ENCODE results near the gene ZP1. TPM values are rescaled to one million over a fixed set of nuclear protein-coding genes. Genes with fewer than 3 reads are reported as not detected.

The ZP1 gene
- total and polyA plus RNA-seq, 2 of the 8 experiments (the other 6 are each of a cell fraction or from before 2014, with no cell fraction given): not detected

- peak overlapping the region; percentile 37 for H3K56ac ChIP-seq (replicated peaks; ENCODE audit: insufficient read length, low read depth, low read length)
- H3K27ac ChIP-seq (ENCODE audit: low read depth, low read length): no peak overlapping the region
- H4K8ac ChIP-seq (ENCODE audit: extremely low read depth, insufficient read depth, low read length): peak overlapping the region; percentile 53; the same call in 1 of the 2 replicates
- H3K9me3 ChIP-seq (ENCODE audit: insufficient read depth in 2 of 2, low read depth in 1 of 2, low read length in 1 of 2): no peaks in the 10 kb centered on the region
- CTCF ChIA-PET (ENCODE audit: partially characterized antibody): interaction anchor here (0.6 to 9.1 kb wide), 9 partner anchors 8 to 681 kb away, joined by 3 to 78 read pairs (median 3); no protein-coding TSS in a partner anchor
- 27% methylated on average over 23 of the region's 23 CpGs; no CpG with 5 or more reads in 1 of the 2 experiments for WGBS, 2 experiments (ENCODE audit: extremely low coverage in 1 of 2, insufficient coverage in 1 of 2, insufficient read length in 1 of 2, insufficient replicate concordance in 2 of 2, low coverage in 1 of 2, low lambda C conversion rate in 2 of 2, missing lambda C conversion rate in 1 of 2)
- peaks cover 0 to 21% (median 7%) of the 10 kb centered on the region in 4 experiments; a peak in 6 of 7 replicates for H3K4me1 ChIP-seq (replicated peaks in 1 of 4; ENCODE audit: control insufficient read depth in 3 of 4, insufficient read depth in 4 of 4, low read length in 3 of 4)
- H3K14ac ChIP-seq (ENCODE audit: insufficient read length): no peak overlapping the region
- H2BK5ac ChIP-seq (ENCODE audit: low read depth, low read length): no peak overlapping the region
- no peaks in the 10 kb centered on the region for H3K27me3 ChIP-seq (replicated peaks in 1 of 4; ENCODE audit: control insufficient read depth in 3 of 4, extremely low read depth in 1 of 4, insufficient read depth in 3 of 4, low read length in 3 of 4)
- no peak for FAIRE-seq
- POLR2A ChIA-PET (ENCODE audit: partially characterized antibody): interaction anchor here (0.7 to 7.3 kb wide), 6 partner anchors 11 to 107 kb away, joined by 3 to 54 read pairs (median 3); partner anchors contain the start of gene PTGDR2
- H3K4me3 ChIP-seq (ENCODE audit: extremely low read depth in 1 of 4, insufficient read depth in 2 of 4, low read depth in 3 of 4, low read length in 4 of 4): peak overlapping the region; percentile 79 to 92 (median 86)
- no peak overlapping the region for H2AFZ ChIP-seq (ENCODE audit: low read length)
- no peak overlapping the region for H3K18ac ChIP-seq (ENCODE audit: extremely low read depth, low read length)
- peak overlapping the region; percentile 89 to 99 for H3K4me2 ChIP-seq (ENCODE audit: insufficient read depth in 1 of 2, low read depth in 2 of 2, low read length in 2 of 2)
- peaks cover 2 to 4% of the 10 kb centered on the region in 2 experiments for H4K20me1 ChIP-seq (replicated peaks in 1 of 2; ENCODE audit: control insufficient read depth in 1 of 2, insufficient read depth in 2 of 2, low read length in 2 of 2)
- H2BK15ac ChIP-seq (ENCODE audit: low read length): no peak overlapping the region
- no peak overlapping the region for H2BK12ac ChIP-seq (ENCODE audit: low read depth, low read length)
- H4K5ac ChIP-seq (ENCODE audit: insufficient read length, low read depth, low read length): peak overlapping the region; percentile 32
- peaks cover 11% of the 10 kb centered on the region; the same call in 1 of the 2 replicates for H3K23me2 ChIP-seq (ENCODE audit: low read depth, low read length)
- no peak for DNase-seq (ENCODE audit: low read depth in 1 of 2, low spot score in 2 of 2)
- no peak overlapping the region for H3K23ac ChIP-seq (ENCODE audit: insufficient read length)
- no peak overlapping the region for H2BK20ac ChIP-seq (ENCODE audit: low read length)
- H2AK5ac ChIP-seq (ENCODE audit: low read depth, low read length): no peak overlapping the region
- no peak overlapping the region for H2BK120ac ChIP-seq (replicated peaks; ENCODE audit: low read depth, low read length)
- peaks cover 19 to 41% of the 10 kb centered on the region in 2 experiments for H3K79me2 ChIP-seq (ENCODE audit: control insufficient read depth in 1 of 2, insufficient read depth in 2 of 2, low read length in 2 of 2)
- H3K9ac ChIP-seq (replicated peaks in 1 of 4; ENCODE audit: extremely low read depth in 1 of 4, low read depth in 3 of 4, low read length in 3 of 4): peak overlapping the region in 3 of 4 experiments; percentile 65 to 88 (median 84); a peak in 6 of 7 replicates
- H3K36me3 ChIP-seq (ENCODE audit: control insufficient read depth in 2 of 4, insufficient read depth in 4 of 4, low read length in 3 of 4): peaks cover 0 to 5% (median 1%) of the 10 kb centered on the region in 4 experiments; a peak in 2 of 8 replicates
- no peak for TF ChIP-seq NRF1 (IDR thresholded peaks at IDR 0.05; ENCODE audit: low read depth, low read length)
- TF ChIP-seq SIN3A (conservative IDR thresholded peaks at IDR 0.05 in 1 of 2, IDR thresholded peaks at IDR 0.05 in 1 of 2; ENCODE audit: low read depth in 1 of 2, low read length in 2 of 2): 0 out of 4 replicates have a peak, but pooled peaks of 1 of the 2 experiments have one; percentile 11
- H3K4ac ChIP-seq (replicated peaks; ENCODE audit: insufficient read length, low read depth, low read length): no peak overlapping the region
- peak overlapping the region; percentile 9 for H4K91ac ChIP-seq (replicated peaks; ENCODE audit: insufficient read length, low read length)
- H3K79me1 ChIP-seq (ENCODE audit: low read depth, low read length): peaks cover 6% of the 10 kb centered on the region
Observed at GRCh38 chr11:60842668-60843600, 24.4 kb upstream of the ZP1 start.
